SK-N-SH (cell line): Measurements from ENCODE around the gene PBX2. TPM values are rescaled to one million over a fixed set of nuclear protein-coding genes. Genes with fewer than 3 reads are reported as not detected.
A peak's percentile ranks its signal among the peaks of the same experiment; 100 is the strongest.

Source experiments
- CTCF ChIA-PET: fragments of 300-600, 350-600 bp; formaldehyde crosslinking; extraction: SDS; loops from one replicate; lab custom pipeline; 2021; lab: Yijun Ruan, JAX
- POLR2A ChIA-PET: fragments of 350-600 bp; sonication (Branson Sonifier 250); formaldehyde crosslinking; extraction: SDS; loops from one replicate; lab custom pipeline; 2020; ENCODE audit warnings: antibody characterized with exemption, inconsistent platforms; lab: Yijun Ruan, JAX
- DNase-seq: peaks from one replicate; pipeline ENCODE4 v3.0.0; 2012
- H2AFZ ChIP-seq: fragments of 200-600 bp; sonication (generic); 2 replicates; pipeline ENCODE4 v1.8.1; 2016; ENCODE audit warnings: antibody characterized with exemption, mild to moderate bottlenecking, low read depth
- H3F3A ChIP-seq: fragments of 200-600 bp; sonication (generic); replicated peaks from 2 replicates; pipeline ENCODE3; 2016; ENCODE audit warnings: antibody characterized with exemption, mild to moderate bottlenecking; ENCODE audit not compliant: insufficient read depth
- H3K27ac ChIP-seq, 2 experiments: fragments of 200-500 bp in 1 of 2; fragments of 200-600 bp in 1 of 2; sonication (Bioruptor generic) in 1 of 2; sonication (generic), shearing (Covaris generic) in 1 of 2; 2 replicates each; pipeline versions ENCODE4 v1.5.1 to v1.6.1; 2014 to 2016; ENCODE audit warnings: low read depth in 2 of 2, inconsistent platforms in 1 of 2, low read length in 1 of 2, mild to moderate bottlenecking in 1 of 2, mixed read lengths in 1 of 2
- H3K27me3 ChIP-seq: fragments of 200-600 bp; sonication (generic), shearing (Covaris generic); 2 replicates; pipeline ENCODE4 v1.6.1; 2016; ENCODE audit warnings: mixed run types; ENCODE audit not compliant: insufficient read depth
- H3K36me3 ChIP-seq, 2 experiments: fragments of 200-500 bp in 1 of 2; fragments of 200-600 bp in 1 of 2; sonication (Bioruptor generic) in 1 of 2; sonication (generic) in 1 of 2; replicated peaks in 1 of 2; 2 replicates each; pipeline versions ENCODE3 to v1.5.1; 2014 to 2016; ENCODE audit warnings: low read length in 1 of 2, mild to moderate bottlenecking in 1 of 2; ENCODE audit not compliant: insufficient read depth in 2 of 2, control insufficient read depth in 1 of 2
- H3K4me1 ChIP-seq, 2 experiments: fragments of 200-500 bp in 1 of 2; fragments of 200-600 bp in 1 of 2; sonication (Bioruptor generic) in 1 of 2; sonication (generic), shearing (Covaris generic) in 1 of 2; 2 replicates each; pipeline versions ENCODE4 v1.5.1 to v1.6.1; 2014 to 2016; ENCODE audit warnings: low read depth in 1 of 2, low read length in 1 of 2, mixed run types in 1 of 2; ENCODE audit not compliant: insufficient read depth in 2 of 2, control insufficient read depth in 1 of 2
- H3K4me2 ChIP-seq: fragments of 200-600 bp; sonication (generic), shearing (Covaris generic); 2 replicates; pipeline ENCODE4 v1.6.1; 2017; ENCODE audit warnings: mixed run types
- H3K4me3 ChIP-seq, 2 experiments: fragments of 200-500 bp in 1 of 2; fragments of 200-600 bp in 1 of 2; sonication (Bioruptor generic) in 1 of 2; sonication (generic), shearing (Covaris generic) in 1 of 2; 2 replicates each; pipeline versions ENCODE4 v1.5.1 to v1.8.1; 2014 to 2016; ENCODE audit warnings: low read depth in 2 of 2, inconsistent platforms in 1 of 2, low read length in 1 of 2, mild to moderate bottlenecking in 1 of 2, mixed read lengths in 1 of 2, moderate library complexity in 1 of 2
- H3K79me2 ChIP-seq: fragments of 200-600 bp; sonication (generic); 2 replicates; pipeline ENCODE4 v1.8.1; 2017; ENCODE audit warnings: mild to moderate bottlenecking; ENCODE audit not compliant: insufficient read depth
- H3K9ac ChIP-seq: fragments of 200-600 bp; sonication (generic); 2 replicates; pipeline ENCODE4 v1.6.1; 2017; ENCODE audit warnings: mixed run types
- H3K9me2 ChIP-seq: fragments of 200-600 bp; sonication (generic); 2 replicates; pipeline ENCODE4 v1.6.1; 2017; ENCODE audit warnings: mixed run types
- H3K9me3 ChIP-seq: fragments of 200-600 bp; sonication (generic); 2 replicates; pipeline ENCODE4 v1.6.1; 2017; ENCODE audit warnings: mixed run types, mild to moderate bottlenecking, moderate library complexity
- H4K20me1 ChIP-seq: fragments of 200-600 bp; sonication (generic); 2 replicates; pipeline ENCODE4 v1.6.1; 2017; ENCODE audit warnings: mild to moderate bottlenecking, mixed run types; ENCODE audit not compliant: insufficient read depth
- ELF1 ChIP-seq: IDR thresholded peaks from 2 replicates; pipeline ENCODE4 v1.4.0; 2012
- EZH2phosphoT487 ChIP-seq: fragments of 200-600 bp; sonication (generic); IDR thresholded peaks from 2 replicates; pipeline ENCODE4 v1.6.1; 2017; ENCODE audit warnings: low read depth, mixed run types, mild to moderate bottlenecking, antibody characterized with exemption, moderate library complexity, borderline replicate concordance
- FOXJ3 ChIP-seq: sonication (generic); formaldehyde crosslinking; IDR thresholded peaks from 2 replicates; pipeline ENCODE4 v1.5.1; 2020; ENCODE audit warnings: mild to moderate bottlenecking, missing genetic modification reagents
- GABPA ChIP-seq: IDR thresholded peaks from 2 replicates; pipeline ENCODE4 v1.4.0; 2012; ENCODE audit warnings: low read depth, mild to moderate bottlenecking
- GATA2 ChIP-seq: sonication (generic); formaldehyde crosslinking; IDR thresholded peaks from 2 replicates; pipeline ENCODE4 v1.5.0; 2020; ENCODE audit warnings: mild to moderate bottlenecking, missing genetic modification reagents
- MAX ChIP-seq: IDR thresholded peaks from 2 replicates; pipeline ENCODE4 v1.4.0; 2012; ENCODE audit warnings: low read depth
- MEF2A ChIP-seq: IDR thresholded peaks from 2 replicates; pipeline ENCODE4 v1.4.0; 2012; ENCODE audit warnings: low read depth, borderline replicate concordance
- MXI1 ChIP-seq: IDR thresholded peaks from 2 replicates; pipeline ENCODE4 v1.6.1; 2012; ENCODE audit warnings: mild to moderate bottlenecking, low read depth, low read length, improper control_type of control experiment
- NRF1 ChIP-seq: IDR thresholded peaks from 2 replicates; pipeline ENCODE4 v1.6.1; 2012; ENCODE audit warnings: low read depth, mild to moderate bottlenecking, low read length
- POLR2AphosphoS5 ChIP-seq: IDR thresholded peaks from 2 replicates; pipeline ENCODE4 v1.6.1; 2012; ENCODE audit warnings: low read depth, low read length
- RAD21 ChIP-seq: IDR thresholded peaks from 2 replicates; pipeline ENCODE4 v1.6.1; 2012; ENCODE audit warnings: mild to moderate bottlenecking, low read length
- RCOR1 ChIP-seq: fragments of 150-350 bp; IDR thresholded peaks from 2 replicates; pipeline ENCODE4 v1.6.1; 2017; ENCODE audit warnings: antibody characterized with exemption, low read length
- REST ChIP-seq: IDR thresholded peaks from 2 replicates; pipeline ENCODE4 v1.6.1; 2012; ENCODE audit warnings: mild to moderate bottlenecking, low read depth, low read length, moderate library complexity
- RXRA ChIP-seq: IDR thresholded peaks from 2 replicates; pipeline ENCODE4 v1.4.0; 2012; ENCODE audit warnings: low read depth, mild to moderate bottlenecking, borderline replicate concordance
- TAF1 ChIP-seq: IDR thresholded peaks from 2 replicates; pipeline ENCODE4 v1.6.1; 2012; ENCODE audit warnings: low read depth, mild to moderate bottlenecking, low read length, moderate library complexity, borderline replicate concordance
- TCF12 ChIP-seq: IDR thresholded peaks from 2 replicates; pipeline ENCODE4 v1.4.0; 2012
- ZBTB33 ChIP-seq: IDR thresholded peaks from 2 replicates; pipeline ENCODE4 v1.4.0; 2012; ENCODE audit warnings: low read depth, borderline replicate concordance
- WGBS: methylation state at CpG from one replicate; pipeline ENCODE4 v1.1.6; 2017; ENCODE audit warnings: low lambda C conversion rate; 5-methylcytosine and 5-hydroxymethylcytosine counted together
- polyA plus RNA-seq, 3 experiments: library from polyadenylated mRNA; depleted of rRNA; stranded (reverse); fragments of >200 nt; gene quantifications; 2 replicates each; pipeline ENCODE4 v1.2.3, GENCODE V29; 2012

PBX2 gene
- polyA plus RNA-seq, 1 of the 3 experiments (the other 2 are of a cell fraction), result 74.5 TPM

GRCh38 chr6:32196682-32197616 is 6.9 kb upstream of the PBX2 start:
- Histone ChIP-seq H3K9me3 (no peaks in the 10 kb centered on the region), H4K20me1 (no peaks in the 10 kb centered on the region), H3K9ac (peak overlapping the region; percentile 100), H3K4me1 (peaks cover 6 to 14% of the 10 kb centered on the region in 2 experiments; a peak in 1 of 4 replicates), H3K27ac (peak overlapping the region; percentile 99 to 100), H3K79me2 (no peaks in the 10 kb centered on the region), H3K9me2 (no peaks in the 10 kb centered on the region), H3K4me3 (peak overlapping the region; percentile 83 to 95), H2AFZ (peak overlapping the region; percentile 40; the same call in 1 of the 2 replicates), H3K36me3 (no peaks in the 10 kb centered on the region), H3K4me2 (peak overlapping the region; percentile 100), H3F3A (peaks cover 15% of the 10 kb centered on the region), H3K27me3 (no peaks in the 10 kb centered on the region)
- CTCF ChIA-PET, result interaction anchor here (0.6 to 1.5 kb wide), 3 partner anchors 8 to 103 kb away, joined by 3 to 6 read pairs (median 3); partner anchors contain the start of gene EGFL8
- TF ChIP-seq MXI1 (peak; percentile 9; the same call in 1 of the 2 replicates), EZH2phosphoT487 (no peak), FOXJ3 (CRISPR knock-in tag) (0 out of 2 replicates have a peak, but pooled peaks have one; percentile 3)
- 30% methylated on average over 22 of the region's 28 CpGs for WGBS
- POLR2A ChIA-PET, result interaction anchor here (0.8 to 1.4 kb wide), 3 partner anchors 67 to 775 kb away, joined by 3 to 4 read pairs (median 3); partner anchors contain the start of genes DDX39B and FKBPL
- peak; percentile 70 for DNase-seq

GRCh38 chr6:32195902-32196681 is 6.1 kb upstream of the PBX2 start:
- Histone ChIP-seq H3F3A (peaks cover 15% of the 10 kb centered on the region), H3K36me3 (no peaks in the 10 kb centered on the region), H4K20me1 (no peaks in the 10 kb centered on the region), H3K9me2 (no peaks in the 10 kb centered on the region), H3K9me3 (no peaks in the 10 kb centered on the region), H3K9ac (peak overlapping the region; percentile 100), H3K4me2 (peak overlapping the region; percentile 100), H3K27me3 (no peaks in the 10 kb centered on the region), H3K79me2 (no peaks in the 10 kb centered on the region), H3K4me1 (peaks cover 6 to 18% of the 10 kb centered on the region in 2 experiments; a peak in 1 of 4 replicates), H3K27ac (peak overlapping the region; percentile 99 to 100), H3K4me3 (peak overlapping the region; percentile 83 to 95), H2AFZ (peak overlapping the region; percentile 40; the same call in 1 of the 2 replicates)
- peak; percentile 88 for DNase-seq
- 0% methylated on average over 20 of the region's 58 CpGs for WGBS
- ChIA-PET POLR2A (interaction anchor here (0.5 to 2.2 kb wide), 12 partner anchors 9 to 1012 kb away, joined by 3 to 16 read pairs (median 4); partner anchors contain the start of genes ATF6B, DDX39B, DXO and FKBPL), CTCF (interaction anchor here (0.7 to 2.3 kb wide), 11 partner anchors 14 to 643 kb away, joined by 3 to 17 read pairs (median 5); partner anchors contain the start of genes AGPAT1, ATF6B, EGFL8 and FKBPL)
- peak; percentile 56; the same call in 1 of the 2 replicates for TF ChIP-seq MXI1
- no peak for TF ChIP-seq GATA2 (CRISPR knock-in tag)
- peak; percentile 60 for TF ChIP-seq GABPA
- peak; percentile 40; the same call in 1 of the 2 replicates for TF ChIP-seq TAF1
- peak; percentile 84 for TF ChIP-seq POLR2AphosphoS5
- TF ChIP-seq MAX, result peak; percentile 85
- TF ChIP-seq ELF1, result peak; percentile 35; the same call in 1 of the 2 replicates
- no peak for TF ChIP-seq RXRA
- no peak for TF ChIP-seq MEF2A
- no peak for TF ChIP-seq ZBTB33
- no peak for TF ChIP-seq RCOR1
- TF ChIP-seq RAD21, result no peak
- TF ChIP-seq TCF12, result 0 out of 2 replicates have a peak, but pooled peaks have one; percentile 2
- TF ChIP-seq NRF1, result no peak
- TF ChIP-seq REST, result 0 out of 2 replicates have a peak, but pooled peaks have one; percentile 1
